GM23338 (cell line): Measurements from ENCODE around the gene NUBPL.

Experiments used
- CREB1 ChIP-seq: fragments of 250-450 bp; sonication (Bioruptor Pico); IDR thresholded peaks from 2 replicates; pipeline ENCODE4 v1.5.0; 2020; ENCODE audit warnings: low read depth, mild to moderate bottlenecking, moderate library complexity
- ETS1 ChIP-seq: IDR thresholded peaks from 2 replicates; pipeline ENCODE4 v1.6.1; 2016; ENCODE audit warnings: antibody characterized with exemption
- POLR2AphosphoS5 ChIP-seq: IDR thresholded peaks from 2 replicates; pipeline ENCODE4 v1.6.1; 2016; ENCODE audit warnings: antibody characterized with exemption, low read depth
- TF ChIP-seq, protein P1 (sequence below): IDR thresholded peaks from one replicate; pipeline ENCODE4 v1.6.1; 2018; ENCODE audit warnings: antibody characterized with exemption; ENCODE audit not compliant: unreplicated experiment
- TF ChIP-seq, protein P2 (sequence below), 2 experiments: fragments of 200-600 bp in 1 of 2; sonication (generic) in 1 of 2; conservative IDR thresholded peaks; 2 replicates each; pipeline versions ENCODE4 v1.5.1 to v1.6.1; 2016 to 2017; ENCODE audit warnings: antibody characterized with exemption in 2 of 2, low read depth in 2 of 2, mild to moderate bottlenecking in 2 of 2, moderate library complexity in 1 of 2

DNA sequence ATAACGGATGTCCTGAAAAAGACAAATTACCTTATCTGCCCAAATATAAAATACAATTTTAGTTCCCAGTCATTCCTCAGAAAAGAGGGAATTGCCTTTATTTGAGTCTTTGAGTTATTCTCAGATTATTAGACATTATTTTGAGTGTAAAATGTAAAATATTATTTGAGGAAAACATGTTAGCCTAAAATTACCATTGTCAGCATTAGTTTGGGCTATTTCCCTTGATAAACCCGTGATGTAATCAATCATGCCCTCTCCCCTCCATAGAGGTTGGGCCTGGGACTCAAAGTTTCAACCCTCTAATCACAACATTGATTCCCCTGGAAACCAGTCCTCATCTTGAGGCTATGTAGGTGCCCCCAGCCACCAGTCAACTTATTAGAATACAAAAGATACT lies 213.4 kb downstream of the NUBPL start:
- TF ChIP-seq, protein P1, sequence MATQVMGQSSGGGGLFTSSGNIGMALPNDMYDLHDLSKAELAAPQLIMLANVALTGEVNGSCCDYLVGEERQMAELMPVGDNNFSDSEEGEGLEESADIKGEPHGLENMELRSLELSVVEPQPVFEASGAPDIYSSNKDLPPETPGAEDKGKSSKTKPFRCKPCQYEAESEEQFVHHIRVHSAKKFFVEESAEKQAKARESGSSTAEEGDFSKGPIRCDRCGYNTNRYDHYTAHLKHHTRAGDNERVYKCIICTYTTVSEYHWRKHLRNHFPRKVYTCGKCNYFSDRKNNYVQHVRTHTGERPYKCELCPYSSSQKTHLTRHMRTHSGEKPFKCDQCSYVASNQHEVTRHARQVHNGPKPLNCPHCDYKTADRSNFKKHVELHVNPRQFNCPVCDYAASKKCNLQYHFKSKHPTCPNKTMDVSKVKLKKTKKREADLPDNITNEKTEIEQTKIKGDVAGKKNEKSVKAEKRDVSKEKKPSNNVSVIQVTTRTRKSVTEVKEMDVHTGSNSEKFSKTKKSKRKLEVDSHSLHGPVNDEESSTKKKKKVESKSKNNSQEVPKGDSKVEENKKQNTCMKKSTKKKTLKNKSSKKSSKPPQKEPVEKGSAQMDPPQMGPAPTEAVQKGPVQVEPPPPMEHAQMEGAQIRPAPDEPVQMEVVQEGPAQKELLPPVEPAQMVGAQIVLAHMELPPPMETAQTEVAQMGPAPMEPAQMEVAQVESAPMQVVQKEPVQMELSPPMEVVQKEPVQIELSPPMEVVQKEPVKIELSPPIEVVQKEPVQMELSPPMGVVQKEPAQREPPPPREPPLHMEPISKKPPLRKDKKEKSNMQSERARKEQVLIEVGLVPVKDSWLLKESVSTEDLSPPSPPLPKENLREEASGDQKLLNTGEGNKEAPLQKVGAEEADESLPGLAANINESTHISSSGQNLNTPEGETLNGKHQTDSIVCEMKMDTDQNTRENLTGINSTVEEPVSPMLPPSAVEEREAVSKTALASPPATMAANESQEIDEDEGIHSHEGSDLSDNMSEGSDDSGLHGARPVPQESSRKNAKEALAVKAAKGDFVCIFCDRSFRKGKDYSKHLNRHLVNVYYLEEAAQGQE: no peak
- TF ChIP-seq, protein P2, sequence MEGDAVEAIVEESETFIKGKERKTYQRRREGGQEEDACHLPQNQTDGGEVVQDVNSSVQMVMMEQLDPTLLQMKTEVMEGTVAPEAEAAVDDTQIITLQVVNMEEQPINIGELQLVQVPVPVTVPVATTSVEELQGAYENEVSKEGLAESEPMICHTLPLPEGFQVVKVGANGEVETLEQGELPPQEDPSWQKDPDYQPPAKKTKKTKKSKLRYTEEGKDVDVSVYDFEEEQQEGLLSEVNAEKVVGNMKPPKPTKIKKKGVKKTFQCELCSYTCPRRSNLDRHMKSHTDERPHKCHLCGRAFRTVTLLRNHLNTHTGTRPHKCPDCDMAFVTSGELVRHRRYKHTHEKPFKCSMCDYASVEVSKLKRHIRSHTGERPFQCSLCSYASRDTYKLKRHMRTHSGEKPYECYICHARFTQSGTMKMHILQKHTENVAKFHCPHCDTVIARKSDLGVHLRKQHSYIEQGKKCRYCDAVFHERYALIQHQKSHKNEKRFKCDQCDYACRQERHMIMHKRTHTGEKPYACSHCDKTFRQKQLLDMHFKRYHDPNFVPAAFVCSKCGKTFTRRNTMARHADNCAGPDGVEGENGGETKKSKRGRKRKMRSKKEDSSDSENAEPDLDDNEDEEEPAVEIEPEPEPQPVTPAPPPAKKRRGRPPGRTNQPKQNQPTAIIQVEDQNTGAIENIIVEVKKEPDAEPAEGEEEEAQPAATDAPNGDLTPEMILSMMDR (conservative IDR thresholded peaks at IDR 0.05; ENCODE audit: low read depth in 2 of 2): no peak
- TF ChIP-seq ETS1: no peak
- TF ChIP-seq POLR2AphosphoS5: no peak
- TF ChIP-seq CREB1: no peak
